NCI-H2196 (cell line): ENCODE results near the gene CSN2.
A peak's percentile ranks its signal among the peaks of the same experiment; 100 is the strongest.
"Not testable (repeated sequence)": the region's sequence is repeated elsewhere in the genome, so short reads cannot be mapped to it uniquely, and the experiment has no call there.

ENCODE experiments used
- DNase-seq: peaks from one replicate; lab custom pipeline; 2025; ENCODE audit not compliant: unreplicated experiment; lab: John Stamatoyannopoulos, UW

Gene CSN2

GRCh38 chr4:69965628-69966027 lies at the start of gene CSN2:
Gene CSN2, minus strand, starts transcription at chr4:69965728. Its CDS starts 4,733 bp downstream, at chr4:69960995.
- DNase-seq: no peak

- no peak for DNase-seq
Measured at GRCh38 chr4:70008771-70009170, 43.2 kb upstream of the CSN2 start.

GRCh38 chr4:70002507-70002906 lies 37.0 kb upstream of the CSN2 start:
- DNase-seq: no peak

GRCh38 chr4:70000711-70001110 lies 35.2 kb upstream of the CSN2 start:
- DNase-seq: no peak

- DNase-seq: no peak
Measured at GRCh38 chr4:69999420-69999819, 33.9 kb upstream of the CSN2 start.

GRCh38 chr4:69995526-69996016 lies 30.0 kb upstream of the CSN2 start, which contains the start of gene STATH:
Gene STATH, plus strand, starts transcription at chr4:69995966. Its CDS starts 2,472 bp downstream, at chr4:69998438.
- DNase-seq: no peak

GRCh38 chr4:69994782-69995181 lies 29.3 kb upstream of the CSN2 start:
- no peak for DNase-seq

GRCh38 chr4:69991016-69991415 lies 25.5 kb upstream of the CSN2 start:
- DNase-seq: no peak

GRCh38 chr4:69986663-69987062 lies 21.1 kb upstream of the CSN2 start:
- no peak for DNase-seq

- DNase-seq: peak; percentile 1
Measured at GRCh38 chr4:69984030-69984443, 18.5 kb upstream of the CSN2 start.

- no peak for DNase-seq
Measured at GRCh38 chr4:69977582-69977981, 12.1 kb upstream of the CSN2 start.

- DNase-seq: no peak
Measured at GRCh38 chr4:69974631-69975030, 9.1 kb upstream of the CSN2 start.

- no peak for DNase-seq
Measured at GRCh38 chr4:69970071-69970470, 4.5 kb upstream of the CSN2 start.

GRCh38 chr4:69957209-69957608 lies 8.3 kb downstream of the CSN2 start:
- DNase-seq: no peak

GRCh38 chr4:69951602-69952001 lies 13.9 kb downstream of the CSN2 start:
- DNase-seq: no peak

GRCh38 chr4:69936566-69936965 lies 29.0 kb downstream of the CSN2 start:
- DNase-seq: no peak

GRCh38 chr4:69934150-69934549 lies 31.4 kb downstream of the CSN2 start:
- DNase-seq: no peak

GRCh38 chr4:69930768-69931167 lies 34.8 kb downstream of the CSN2 start, which contains the start of gene CSN1S1:
Gene CSN1S1, plus strand, starts transcription at chr4:69931068. Its CDS starts 1,488 bp downstream, at chr4:69932556.
- no peak for DNase-seq

GRCh38 chr4:69923782-69924410 lies 41.6 kb downstream of the CSN2 start:
- DNase-seq: not testable (repeated sequence)

GRCh38 chr4:69920874-69921273 lies 44.7 kb downstream of the CSN2 start:
- DNase-seq: no peak

- no peak for DNase-seq
Measured at GRCh38 chr4:69910016-69910782, 55.3 kb downstream of the CSN2 start.

GRCh38 chr4:69909195-69909594 lies 56.3 kb downstream of the CSN2 start:
- no peak for DNase-seq
